OCI-LY3 (cell line): ENCODE data around the gene FILIP1L.

Experiments
- CTCF ChIP-seq: fragments of 200-600, 300-600 bp; sonication (generic); IDR thresholded peaks from 2 replicates; pipeline ENCODE4 v1.5.1; 2014; ENCODE audit warnings: antibody characterized with exemption, low read length, low read depth
- EZH2phosphoT487 ChIP-seq: fragments of 200-600 bp; shearing (Covaris generic); IDR thresholded peaks from 2 replicates; pipeline ENCODE4 v1.6.1; 2018; ENCODE audit warnings: antibody characterized with exemption, mixed run types, low read depth

- TF ChIP-seq CTCF, result no peak
- no peak for TF ChIP-seq EZH2phosphoT487
Measured at GRCh38 chr3:100048248-100048647, 66.1 kb downstream of the FILIP1L start.
